ENCODE results near the gene AGBL1. TPM values are rescaled to one million over a fixed set of nuclear protein-coding genes. Genes with fewer than 3 reads are reported as not detected.

Gene AGBL1
- total and polyA plus RNA-seq, 4 donors = not detected

GRCh38 chr15:86765281-86765680 is 685.6 kb downstream of the AGBL1 start:
- H3K36me3 ChIP-seq (ENCODE audit: control insufficient read depth in 4 of 4, insufficient read depth in 3 of 4, low read depth in 1 of 4, low read length in 3 of 4) = no peaks in the 10 kb centered on the region

More at GRCh38 chr15:86765281-86765680, 685.6 kb downstream of the AGBL1 start:
- Histone ChIP-seq H3K27me3 (ENCODE audit: control insufficient read depth in 4 of 4, insufficient read depth in 4 of 4, low read length in 3 of 4) (no peaks in the 10 kb centered on the region), H3K4me1 (ENCODE audit: control insufficient read depth in 4 of 4, insufficient read depth in 4 of 4, low read length in 3 of 4) (no peaks in the 10 kb centered on the region), H3K9ac (ENCODE audit: low read depth in 1 of 2, low read length in 2 of 2) (no peak overlapping the region), H3K27ac (ENCODE audit: low read depth in 1 of 2, low read length in 2 of 2) (no peak overlapping the region), H3K9me3 (ENCODE audit: control insufficient read depth in 4 of 4, low read length in 3 of 4) (no peaks in the 10 kb centered on the region), H3K4me3 (ENCODE audit: low read depth in 1 of 3, low read length in 3 of 3) (no peak overlapping the region)
- TF ChIP-seq TAF1 (conservative IDR thresholded peaks at IDR 0.05) (no peak), CTCF (IDR thresholded peaks at IDR 0.05; ENCODE audit: low read depth, low read length, missing input control) (no peak), EGR1 (IDR thresholded peaks at IDR 0.05; ENCODE audit: low read depth in 2 of 2) (no peak), ATF3 (IDR thresholded peaks at IDR 0.05) (no peak), RAD21 (IDR thresholded peaks at IDR 0.05) (no peak), HNF4A (conservative IDR thresholded peaks at IDR 0.05) (no peak), FOXA1 (IDR thresholded peaks at IDR 0.05) (no peak), NR2F2 (IDR thresholded peaks at IDR 0.05) (no peak), YY1 (IDR thresholded peaks at IDR 0.05) (no peak), GABPA (IDR thresholded peaks at IDR 0.05 in 1 of 2, conservative IDR thresholded peaks at IDR 0.05 in 1 of 2) (no peak), FOXA2 (IDR thresholded peaks at IDR 0.05) (no peak)
- TF ChIP-seq, protein P1, sequence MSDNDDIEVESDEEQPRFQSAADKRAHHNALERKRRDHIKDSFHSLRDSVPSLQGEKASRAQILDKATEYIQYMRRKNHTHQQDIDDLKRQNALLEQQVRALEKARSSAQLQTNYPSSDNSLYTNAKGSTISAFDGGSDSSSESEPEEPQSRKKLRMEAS (IDR thresholded peaks at IDR 0.05) = no peak
- TF ChIP-seq, protein P2, sequence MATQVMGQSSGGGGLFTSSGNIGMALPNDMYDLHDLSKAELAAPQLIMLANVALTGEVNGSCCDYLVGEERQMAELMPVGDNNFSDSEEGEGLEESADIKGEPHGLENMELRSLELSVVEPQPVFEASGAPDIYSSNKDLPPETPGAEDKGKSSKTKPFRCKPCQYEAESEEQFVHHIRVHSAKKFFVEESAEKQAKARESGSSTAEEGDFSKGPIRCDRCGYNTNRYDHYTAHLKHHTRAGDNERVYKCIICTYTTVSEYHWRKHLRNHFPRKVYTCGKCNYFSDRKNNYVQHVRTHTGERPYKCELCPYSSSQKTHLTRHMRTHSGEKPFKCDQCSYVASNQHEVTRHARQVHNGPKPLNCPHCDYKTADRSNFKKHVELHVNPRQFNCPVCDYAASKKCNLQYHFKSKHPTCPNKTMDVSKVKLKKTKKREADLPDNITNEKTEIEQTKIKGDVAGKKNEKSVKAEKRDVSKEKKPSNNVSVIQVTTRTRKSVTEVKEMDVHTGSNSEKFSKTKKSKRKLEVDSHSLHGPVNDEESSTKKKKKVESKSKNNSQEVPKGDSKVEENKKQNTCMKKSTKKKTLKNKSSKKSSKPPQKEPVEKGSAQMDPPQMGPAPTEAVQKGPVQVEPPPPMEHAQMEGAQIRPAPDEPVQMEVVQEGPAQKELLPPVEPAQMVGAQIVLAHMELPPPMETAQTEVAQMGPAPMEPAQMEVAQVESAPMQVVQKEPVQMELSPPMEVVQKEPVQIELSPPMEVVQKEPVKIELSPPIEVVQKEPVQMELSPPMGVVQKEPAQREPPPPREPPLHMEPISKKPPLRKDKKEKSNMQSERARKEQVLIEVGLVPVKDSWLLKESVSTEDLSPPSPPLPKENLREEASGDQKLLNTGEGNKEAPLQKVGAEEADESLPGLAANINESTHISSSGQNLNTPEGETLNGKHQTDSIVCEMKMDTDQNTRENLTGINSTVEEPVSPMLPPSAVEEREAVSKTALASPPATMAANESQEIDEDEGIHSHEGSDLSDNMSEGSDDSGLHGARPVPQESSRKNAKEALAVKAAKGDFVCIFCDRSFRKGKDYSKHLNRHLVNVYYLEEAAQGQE (IDR thresholded peaks at IDR 0.05) = no peak
- TF ChIP-seq, protein P3, sequence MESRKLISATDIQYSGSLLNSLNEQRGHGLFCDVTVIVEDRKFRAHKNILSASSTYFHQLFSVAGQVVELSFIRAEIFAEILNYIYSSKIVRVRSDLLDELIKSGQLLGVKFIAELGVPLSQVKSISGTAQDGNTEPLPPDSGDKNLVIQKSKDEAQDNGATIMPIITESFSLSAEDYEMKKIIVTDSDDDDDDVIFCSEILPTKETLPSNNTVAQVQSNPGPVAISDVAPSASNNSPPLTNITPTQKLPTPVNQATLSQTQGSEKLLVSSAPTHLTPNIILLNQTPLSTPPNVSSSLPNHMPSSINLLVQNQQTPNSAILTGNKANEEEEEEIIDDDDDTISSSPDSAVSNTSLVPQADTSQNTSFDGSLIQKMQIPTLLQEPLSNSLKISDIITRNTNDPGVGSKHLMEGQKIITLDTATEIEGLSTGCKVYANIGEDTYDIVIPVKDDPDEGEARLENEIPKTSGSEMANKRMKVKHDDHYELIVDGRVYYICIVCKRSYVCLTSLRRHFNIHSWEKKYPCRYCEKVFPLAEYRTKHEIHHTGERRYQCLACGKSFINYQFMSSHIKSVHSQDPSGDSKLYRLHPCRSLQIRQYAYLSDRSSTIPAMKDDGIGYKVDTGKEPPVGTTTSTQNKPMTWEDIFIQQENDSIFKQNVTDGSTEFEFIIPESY (IDR thresholded peaks at IDR 0.05) = no peak
- WGBS = 75% methylated on average over 5 of the region's 5 CpGs
- no peak for DNase-seq (ENCODE audit: low spot score)
